ENCODE data around the gene VGLL2.
A peak's percentile ranks its signal among the peaks of the same experiment; 100 is the strongest.

The VGLL2 gene

GRCh38 chr6:117304446-117304845 lies 39.1 kb downstream of the VGLL2 start:
- H3K27ac ChIP-seq = no peak overlapping the region
- no peak for TF ChIP-seq ZFX (IDR thresholded peaks at IDR 0.05; ENCODE audit: borderline replicate concordance)
- TF ChIP-seq CTCF (IDR thresholded peaks at IDR 0.05) = no peak

DNA sequence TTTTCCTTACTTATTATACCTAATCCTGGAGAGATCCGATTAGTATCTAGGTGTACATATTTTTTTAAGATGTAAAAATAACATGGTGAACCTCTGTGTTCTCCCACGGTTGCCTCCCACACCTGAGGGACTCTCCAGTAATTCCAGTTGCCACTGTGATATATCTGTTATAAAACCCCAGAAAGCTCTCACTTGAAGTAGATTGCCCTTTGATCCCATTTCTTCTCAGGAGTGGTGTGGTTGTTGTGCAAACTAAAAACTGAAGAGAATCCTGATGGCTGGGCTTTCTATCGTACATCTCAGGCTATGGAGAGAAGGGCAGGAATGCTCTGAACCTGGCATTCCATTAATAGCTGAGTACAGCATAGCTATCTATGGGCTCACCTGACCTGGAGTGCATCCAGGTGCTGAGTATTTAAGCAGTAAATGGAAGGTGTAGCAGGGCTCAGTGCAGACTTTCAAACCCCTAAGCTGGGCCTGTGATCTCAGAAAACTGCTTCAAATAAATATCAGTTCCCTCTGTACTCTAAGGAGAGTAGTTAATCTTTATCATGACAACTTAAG lies 41.0 kb downstream of the VGLL2 start:
- H3K27ac ChIP-seq = no peak overlapping the region
- TF ChIP-seq ZFX (IDR thresholded peaks at IDR 0.05; ENCODE audit: borderline replicate concordance) = no peak

GRCh38 chr6:117307655-117308054 lies 42.3 kb downstream of the VGLL2 start:
- TF ChIP-seq ZFX (IDR thresholded peaks at IDR 0.05; ENCODE audit: borderline replicate concordance) (no peak), CTCF (IDR thresholded peaks at IDR 0.05) (no peak)
- no peak overlapping the region for H3K27ac ChIP-seq

DNA sequence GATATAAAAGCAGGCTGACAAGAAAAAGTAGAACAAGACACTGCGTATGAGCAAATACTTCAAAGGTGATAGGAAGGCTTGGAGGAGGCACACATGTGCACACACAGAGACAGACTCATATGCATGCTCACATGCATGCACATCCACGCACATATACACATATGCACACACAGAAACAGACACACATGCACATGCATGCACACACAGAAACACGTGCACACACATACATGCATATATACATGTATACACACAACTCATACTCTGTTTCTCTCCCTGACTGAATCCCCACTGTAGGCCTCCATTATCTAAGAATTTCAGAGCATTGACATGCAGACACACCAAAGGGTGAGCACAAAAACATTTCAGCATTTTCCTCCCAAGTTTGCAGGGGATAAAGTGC lies 43.7 kb downstream of the VGLL2 start:
- H3K27ac ChIP-seq = no peak overlapping the region
- TF ChIP-seq ZFX (IDR thresholded peaks at IDR 0.05; ENCODE audit: borderline replicate concordance) (no peak), CTCF (IDR thresholded peaks at IDR 0.05) (no peak)

DNA sequence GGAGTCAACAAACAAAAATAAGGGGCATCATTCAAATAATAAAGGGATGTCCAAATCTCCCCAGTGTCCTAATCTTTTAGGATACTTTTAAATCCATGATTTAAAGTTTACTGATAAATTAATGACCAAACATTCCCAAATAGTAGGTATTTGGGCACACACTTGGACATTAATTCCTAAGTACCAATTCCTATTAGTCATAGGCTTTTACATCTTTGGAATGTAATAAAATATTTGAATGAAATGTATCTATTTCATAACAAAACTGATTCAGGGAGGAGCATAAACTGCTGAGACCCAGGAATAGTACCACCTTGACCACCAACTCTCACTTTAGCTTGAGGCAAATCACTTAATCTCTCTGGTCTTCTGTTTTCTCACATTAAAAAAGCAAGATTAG lies 44.3 kb downstream of the VGLL2 start:
- TF ChIP-seq CTCF (IDR thresholded peaks at IDR 0.05) = no peak
- no peak for TF ChIP-seq ZFX (IDR thresholded peaks at IDR 0.05; ENCODE audit: borderline replicate concordance)
- no peak overlapping the region for H3K27ac ChIP-seq

DNA sequence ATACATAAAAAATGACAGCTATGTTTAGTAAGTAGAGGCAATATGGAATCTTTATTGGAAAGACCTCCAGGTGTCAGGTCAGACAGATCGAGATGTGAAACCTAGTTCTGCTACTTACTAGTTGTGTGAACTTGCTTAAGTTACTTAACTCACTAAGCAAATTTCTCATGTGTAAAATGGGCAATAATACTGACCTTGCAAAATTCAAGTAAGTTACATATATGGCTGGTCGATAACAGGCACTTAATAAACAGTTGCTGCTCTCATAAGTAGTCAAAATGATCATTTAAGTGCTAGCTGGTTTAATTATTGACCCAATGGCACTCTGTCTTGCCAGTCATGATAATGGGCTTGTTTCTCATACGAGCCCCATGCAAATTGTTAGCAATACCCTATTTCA lies 46.0 kb downstream of the VGLL2 start:
- H3K27ac ChIP-seq = no peak overlapping the region
- no peak for TF ChIP-seq ZFX (IDR thresholded peaks at IDR 0.05; ENCODE audit: borderline replicate concordance)
- no peak for TF ChIP-seq CTCF (IDR thresholded peaks at IDR 0.05)

DNA sequence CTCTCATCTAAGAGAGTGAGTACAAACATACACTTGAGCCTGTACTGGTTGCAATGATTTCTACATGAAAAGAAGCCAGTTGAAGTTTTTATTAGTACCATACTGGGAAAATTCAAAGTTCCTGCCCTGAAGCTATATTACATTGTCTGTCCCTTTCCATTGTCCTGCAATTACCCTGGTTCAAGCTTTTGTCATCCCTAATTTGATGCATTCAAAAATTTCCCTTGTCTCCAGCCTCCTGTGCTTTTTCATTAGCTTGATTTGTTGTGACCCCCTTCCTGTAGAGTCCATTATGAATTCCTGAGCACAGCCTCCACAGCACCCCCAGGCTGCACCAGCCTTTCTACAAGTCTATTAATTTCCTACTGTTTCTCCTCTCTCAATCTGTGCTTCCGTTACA lies 46.4 kb downstream of the VGLL2 start:
- H3K27ac ChIP-seq = no peak overlapping the region
- TF ChIP-seq CTCF (IDR thresholded peaks at IDR 0.05) (no peak), ZFX (IDR thresholded peaks at IDR 0.05; ENCODE audit: borderline replicate concordance) (no peak)

GRCh38 chr6:117317261-117317660 lies 51.9 kb downstream of the VGLL2 start:
- TF ChIP-seq ZFX (IDR thresholded peaks at IDR 0.05; ENCODE audit: borderline replicate concordance) (no peak), CTCF (IDR thresholded peaks at IDR 0.05) (peak; percentile 70)
- no peak overlapping the region for H3K27ac ChIP-seq
